Activated CD4-positive, CD25-positive, alpha-beta regulatory T cell treated with anti-CD3 and anti-CD28 coated beads, Interleukin-2, amount 50 U/mL, for 24 hours (primary cell): Measurements from ENCODE around the gene ACBD3.

Experiments used
- ATAC-seq, 2 donors: fragments of 150-1000 bp; cut with Tn5 transposase; one replicate each; pipeline ENCODE4 v1.10.0; 2021; ENCODE audit warnings: mild to moderate bottlenecking in 1 of 2, moderate library complexity in 1 of 2

The ACBD3 gene

DNA sequence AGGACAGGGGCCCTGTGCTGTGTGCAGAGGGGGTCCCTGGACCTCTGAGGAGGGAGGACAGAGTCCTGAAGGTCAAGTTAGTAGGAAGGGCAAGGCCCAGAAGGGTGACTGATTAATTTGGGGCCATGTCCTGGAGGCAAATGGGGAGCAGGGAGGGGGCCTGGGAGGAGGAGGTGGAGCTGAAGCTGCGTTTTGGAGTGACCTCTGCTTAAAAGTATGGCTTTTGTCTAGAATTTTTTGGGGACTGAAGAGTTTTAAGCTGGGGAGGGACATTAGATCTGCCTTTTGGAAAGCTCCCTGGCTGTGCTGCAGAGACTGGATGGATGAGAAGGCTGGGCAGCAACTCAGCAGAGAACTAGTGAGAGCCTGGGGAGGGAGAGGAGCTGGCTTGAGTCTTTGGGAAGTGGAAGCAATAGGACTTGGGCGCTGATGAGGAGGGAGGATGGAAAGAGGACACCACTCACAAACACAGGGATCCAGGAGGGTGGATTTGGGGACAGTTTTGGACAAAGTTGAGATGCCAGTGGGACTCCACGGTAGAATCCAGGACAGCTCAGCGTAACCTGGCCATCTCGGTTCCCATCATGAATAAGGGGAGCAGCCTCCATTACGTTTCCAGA, 52.9 kb downstream of the ACBD3 start:
- ATAC-seq: no peak

GRCh38 chr1:226132728-226133503, 53.6 kb downstream of the ACBD3 start:
- no peak for ATAC-seq

GRCh38 chr1:226131639-226132038, 54.9 kb downstream of the ACBD3 start:
- no peak for ATAC-seq

DNA sequence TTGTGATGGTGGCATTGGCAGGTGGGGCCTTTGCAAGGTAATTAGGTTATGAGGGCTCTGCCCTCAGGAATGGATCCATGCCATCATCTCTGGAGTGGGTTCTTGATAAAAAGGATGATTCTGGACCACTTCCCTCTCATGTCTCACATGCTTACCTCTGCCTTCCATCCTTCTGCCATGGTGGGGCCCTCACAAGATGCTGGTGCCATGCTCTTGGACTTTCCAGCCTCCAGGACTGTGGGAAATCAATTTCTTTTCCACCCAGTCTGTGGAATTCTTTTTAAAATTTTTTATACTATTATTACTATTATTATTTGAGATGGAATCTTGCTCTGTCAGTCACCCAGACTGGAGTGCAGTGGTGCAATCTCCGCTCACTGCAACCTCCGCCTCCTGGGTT, 57.3 kb downstream of the ACBD3 start:
- ATAC-seq: no peak

DNA sequence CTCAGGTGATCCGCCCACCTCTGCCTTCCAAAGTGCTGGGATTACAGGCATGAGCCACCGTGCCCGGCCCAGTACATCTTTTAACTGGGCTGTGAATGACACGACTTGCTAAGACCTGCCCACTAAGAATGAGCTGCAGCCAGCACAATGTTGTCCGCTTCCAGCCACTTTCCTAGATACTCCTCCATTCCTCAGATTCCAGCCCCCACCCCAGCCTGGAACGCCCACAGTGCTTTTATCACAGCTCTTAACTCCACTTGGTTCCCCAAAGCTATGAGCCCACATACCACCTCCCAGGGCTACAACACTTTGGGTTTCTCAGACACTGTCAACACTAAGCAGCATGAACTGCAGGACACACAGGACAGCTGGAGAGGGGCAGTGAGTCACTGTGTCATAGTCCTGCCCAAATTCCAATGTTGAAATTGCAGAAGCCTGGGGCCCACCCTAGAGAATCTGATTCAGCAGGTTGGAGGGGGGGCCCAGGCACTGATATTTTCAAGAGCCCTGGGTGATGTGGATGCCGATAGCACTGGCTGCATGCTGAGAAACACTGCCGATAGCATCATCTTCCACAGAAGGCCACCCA, 58.0 kb downstream of the ACBD3 start:
- no peak for ATAC-seq

DNA sequence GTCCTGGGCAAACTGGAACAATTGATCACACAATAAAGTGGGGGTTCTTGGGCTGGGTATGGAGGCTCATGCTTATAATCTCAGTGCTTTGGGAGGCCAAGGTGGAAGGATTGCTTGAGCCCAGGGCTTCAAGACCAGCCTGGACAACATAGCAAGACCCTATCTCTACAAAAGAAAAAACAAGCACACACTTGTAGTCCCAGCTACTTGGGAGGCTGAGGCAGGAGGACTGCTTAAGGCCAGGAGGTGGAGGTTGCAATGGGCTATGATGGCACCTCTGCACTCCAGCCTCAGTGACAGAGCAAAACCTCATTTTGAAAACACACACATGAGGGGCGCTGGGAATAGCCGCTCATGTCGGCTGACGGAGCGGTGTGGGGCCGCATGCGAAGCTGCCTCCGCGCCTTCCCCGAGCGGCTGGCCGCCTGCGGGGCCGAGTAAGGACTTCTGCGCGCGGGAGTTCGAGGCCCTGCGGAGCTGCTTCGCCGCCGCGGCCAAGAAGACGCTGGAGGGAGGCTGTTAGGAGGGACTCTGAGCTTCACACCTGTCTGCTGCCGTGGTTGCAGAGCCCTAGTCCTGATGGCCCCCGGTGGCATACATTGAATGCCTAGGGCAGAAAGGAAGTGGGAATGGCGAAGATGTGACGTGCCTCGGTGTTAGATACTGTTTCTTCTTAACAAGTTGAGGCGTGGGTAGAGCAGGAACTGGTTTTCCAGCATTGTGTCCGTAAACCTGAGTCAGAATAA, 59.5 kb downstream of the ACBD3 start:
- no peak for ATAC-seq

DNA sequence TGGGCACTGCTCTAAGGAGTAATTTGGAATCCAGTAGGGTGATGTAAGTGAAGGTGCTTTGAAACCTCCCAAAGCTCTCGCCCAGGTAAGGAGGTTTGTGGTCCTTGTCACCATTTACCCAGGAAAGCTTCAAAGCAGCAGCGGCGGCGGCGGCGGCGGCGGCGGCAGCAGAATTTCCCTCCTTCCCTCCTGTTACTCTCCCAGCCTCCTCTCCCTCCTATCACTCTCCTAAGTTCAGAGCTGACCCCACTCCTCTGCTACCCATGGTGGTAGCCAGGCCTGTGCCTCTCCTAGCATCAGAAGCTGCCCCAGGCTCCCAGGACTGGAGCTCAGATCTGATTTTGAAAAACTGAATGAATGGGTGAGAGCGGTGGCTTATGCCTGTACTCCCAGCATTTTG, 60.7 kb downstream of the ACBD3 start:
- ATAC-seq: no peak

DNA sequence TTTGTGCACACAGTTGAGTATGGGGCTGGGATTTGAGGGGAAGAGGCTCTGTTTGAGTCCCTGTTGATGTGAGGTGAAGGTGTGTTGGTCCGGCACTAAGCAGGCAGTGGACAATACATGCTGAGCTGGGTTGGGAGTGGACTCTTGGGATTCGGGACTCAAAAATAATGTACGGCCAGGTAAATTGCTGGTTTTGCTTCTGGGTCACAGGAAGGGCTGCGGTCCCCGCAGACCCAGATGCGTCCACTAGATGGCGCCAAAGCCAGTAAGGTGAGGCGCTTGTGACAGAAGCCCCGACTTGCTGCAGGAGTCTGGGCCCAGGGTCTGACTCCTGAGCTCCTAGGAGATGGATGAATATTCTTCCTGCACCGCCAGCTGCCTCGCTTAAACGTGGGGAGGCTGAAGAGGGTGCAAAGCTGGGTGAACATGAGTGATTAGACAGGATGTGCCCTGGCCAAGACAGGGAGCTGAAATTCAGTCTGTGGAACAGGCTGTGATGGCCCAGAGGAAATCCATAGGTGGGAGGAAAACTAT, 61.4 kb downstream of the ACBD3 start:
- ATAC-seq: peak; percentile 14 to 36

DNA sequence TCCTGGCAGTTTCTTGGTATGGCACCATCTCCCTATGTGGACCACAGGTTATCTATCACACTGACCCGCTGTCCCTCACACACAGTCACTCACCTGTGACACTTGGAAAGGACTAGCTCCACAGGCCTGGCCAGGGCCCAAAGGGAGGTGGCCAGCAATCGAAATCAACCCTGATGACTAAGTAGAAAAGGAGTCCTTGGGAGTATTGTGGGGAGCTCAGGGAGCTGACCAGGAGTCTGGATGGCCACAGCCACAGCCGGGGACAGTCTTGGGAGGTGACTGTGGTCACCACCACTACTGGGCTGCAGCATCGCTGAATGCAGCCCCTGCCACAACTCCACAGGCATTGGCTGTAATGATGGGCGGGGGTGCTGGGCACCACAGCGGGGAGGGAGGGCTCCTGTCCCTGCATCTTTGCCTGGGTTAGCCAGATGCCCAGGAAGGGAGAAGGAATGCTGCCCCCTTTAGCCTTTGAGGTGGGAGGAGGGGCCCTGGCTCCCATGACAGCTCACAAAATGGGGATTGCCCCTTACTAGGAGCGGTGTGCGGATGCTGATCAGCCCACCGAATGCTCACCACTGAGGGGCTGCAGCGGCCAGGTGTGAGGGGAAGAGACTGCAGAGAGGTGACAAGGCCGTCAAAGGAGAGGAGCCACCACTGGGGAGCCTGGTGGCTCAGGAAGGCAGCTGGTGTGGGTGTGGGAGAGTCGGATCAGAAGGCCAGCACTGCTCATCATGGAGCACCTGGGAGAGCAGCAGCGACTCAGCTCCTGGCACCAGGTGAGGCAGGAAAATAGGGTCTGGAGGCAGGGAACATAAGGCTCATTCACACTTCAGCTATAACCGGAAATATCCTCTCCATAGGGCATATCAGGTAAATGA, 62.7 kb downstream of the ACBD3 start:
- no peak for ATAC-seq

GRCh38 chr1:226123212-226123560, 63.4 kb downstream of the ACBD3 start:
- ATAC-seq: no peak

- peak; percentile 75 to 78 for ATAC-seq
Measured at GRCh38 chr1:226121587-226122400, 64.7 kb downstream of the ACBD3 start.

DNA sequence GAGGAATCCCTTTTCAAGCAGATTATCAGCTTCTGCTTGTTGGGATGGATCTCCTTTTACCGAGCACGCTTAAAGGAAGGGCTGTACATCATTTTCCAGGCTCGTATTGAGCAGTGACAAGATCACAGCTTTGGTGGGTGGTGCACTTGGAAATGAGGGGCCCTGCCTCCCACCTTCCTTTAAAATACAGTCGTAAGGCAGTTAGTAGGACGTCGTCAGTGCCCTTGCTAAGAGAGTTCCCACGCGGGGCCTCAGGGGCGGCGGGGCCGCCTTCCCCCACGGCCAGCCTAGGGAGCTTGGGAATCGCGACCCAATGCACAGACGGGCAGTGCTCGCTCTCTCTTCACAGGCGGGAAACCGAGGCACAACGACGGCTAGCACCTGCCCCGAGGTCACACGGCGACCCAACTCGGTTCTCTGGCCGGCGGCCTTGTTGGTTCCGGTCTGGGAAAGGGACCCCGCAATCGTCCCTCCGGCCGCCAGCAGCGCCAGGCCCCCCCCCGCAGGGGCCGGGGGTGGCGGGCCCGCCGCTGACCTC, 65.4 kb downstream of the ACBD3 start:
- ATAC-seq: no peak

DNA sequence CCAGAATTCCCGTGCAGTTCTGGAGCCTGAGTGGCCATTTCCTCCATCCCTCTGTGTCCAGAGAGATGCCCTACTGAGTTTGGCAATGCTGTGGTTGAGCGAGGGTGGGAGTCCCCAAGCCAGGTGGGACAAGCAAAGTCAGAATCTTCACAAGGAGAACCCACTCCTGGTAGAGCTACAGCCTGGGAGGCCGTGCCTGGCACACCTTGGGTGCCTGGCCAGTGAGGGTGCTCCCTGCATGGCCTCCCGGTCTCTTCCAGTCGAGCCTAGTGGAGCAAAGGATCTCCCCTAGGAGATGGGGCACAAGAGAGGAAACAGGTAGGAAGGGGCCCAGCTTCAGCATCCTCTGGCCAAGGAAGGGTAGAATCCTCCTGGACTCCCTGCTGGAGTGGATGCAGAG, 66.1 kb downstream of the ACBD3 start:
- ATAC-seq: no peak

DNA sequence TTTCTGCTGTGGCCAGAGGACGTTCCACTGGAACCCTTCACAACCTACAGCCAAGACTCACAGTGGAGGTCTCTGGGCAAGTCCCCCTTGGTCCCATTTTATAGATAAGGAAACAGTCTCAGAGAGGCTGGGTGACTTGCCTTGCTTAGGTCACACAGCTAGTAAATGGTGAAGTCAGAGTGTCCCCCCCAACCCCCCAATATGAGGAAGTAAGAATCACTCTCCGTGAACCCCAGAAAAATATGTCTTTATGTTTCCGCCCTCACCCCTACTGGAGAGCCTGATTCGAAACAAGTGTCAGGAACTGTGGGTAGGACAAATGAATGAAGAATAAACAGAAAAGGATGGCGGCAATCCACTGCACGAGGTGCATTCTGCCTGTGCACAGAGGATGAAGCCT, 67.4 kb downstream of the ACBD3 start:
- no peak for ATAC-seq

GRCh38 chr1:226118357-226118756, 68.2 kb downstream of the ACBD3 start:
- ATAC-seq: no peak

- no peak for ATAC-seq
Measured at GRCh38 chr1:226117330-226117729, 69.2 kb downstream of the ACBD3 start.

DNA sequence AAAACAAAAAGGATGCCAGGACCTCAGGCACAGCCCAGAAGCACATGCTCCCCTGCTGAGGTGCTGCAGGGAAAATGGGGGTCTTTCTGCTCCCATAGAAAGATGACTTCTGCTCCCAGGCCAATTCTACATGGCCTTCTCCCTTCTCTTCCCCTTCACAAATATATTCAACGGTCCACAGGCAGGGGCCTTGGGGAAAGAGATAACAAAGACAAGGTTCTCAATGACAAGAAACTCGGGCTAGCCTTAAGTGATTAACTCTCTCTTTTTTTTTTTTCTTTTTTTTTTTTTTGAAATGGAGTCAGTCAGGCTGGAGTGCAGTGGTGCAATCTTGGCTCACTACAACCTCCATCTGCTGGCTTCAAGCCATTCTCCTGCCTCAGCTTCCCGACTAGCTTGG, 69.9 kb downstream of the ACBD3 start:
- ATAC-seq: no peak

GRCh38 chr1:226112626-226113025, 73.9 kb downstream of the ACBD3 start:
- ATAC-seq: no peak

- no peak for ATAC-seq
Measured at GRCh38 chr1:226111883-226112261, 74.7 kb downstream of the ACBD3 start.

GRCh38 chr1:226111098-226111882, 75.3 kb downstream of the ACBD3 start:
- no peak for ATAC-seq
